ENCODE measurements around the gene SLC10A1.

The SLC10A1 gene

DNA sequence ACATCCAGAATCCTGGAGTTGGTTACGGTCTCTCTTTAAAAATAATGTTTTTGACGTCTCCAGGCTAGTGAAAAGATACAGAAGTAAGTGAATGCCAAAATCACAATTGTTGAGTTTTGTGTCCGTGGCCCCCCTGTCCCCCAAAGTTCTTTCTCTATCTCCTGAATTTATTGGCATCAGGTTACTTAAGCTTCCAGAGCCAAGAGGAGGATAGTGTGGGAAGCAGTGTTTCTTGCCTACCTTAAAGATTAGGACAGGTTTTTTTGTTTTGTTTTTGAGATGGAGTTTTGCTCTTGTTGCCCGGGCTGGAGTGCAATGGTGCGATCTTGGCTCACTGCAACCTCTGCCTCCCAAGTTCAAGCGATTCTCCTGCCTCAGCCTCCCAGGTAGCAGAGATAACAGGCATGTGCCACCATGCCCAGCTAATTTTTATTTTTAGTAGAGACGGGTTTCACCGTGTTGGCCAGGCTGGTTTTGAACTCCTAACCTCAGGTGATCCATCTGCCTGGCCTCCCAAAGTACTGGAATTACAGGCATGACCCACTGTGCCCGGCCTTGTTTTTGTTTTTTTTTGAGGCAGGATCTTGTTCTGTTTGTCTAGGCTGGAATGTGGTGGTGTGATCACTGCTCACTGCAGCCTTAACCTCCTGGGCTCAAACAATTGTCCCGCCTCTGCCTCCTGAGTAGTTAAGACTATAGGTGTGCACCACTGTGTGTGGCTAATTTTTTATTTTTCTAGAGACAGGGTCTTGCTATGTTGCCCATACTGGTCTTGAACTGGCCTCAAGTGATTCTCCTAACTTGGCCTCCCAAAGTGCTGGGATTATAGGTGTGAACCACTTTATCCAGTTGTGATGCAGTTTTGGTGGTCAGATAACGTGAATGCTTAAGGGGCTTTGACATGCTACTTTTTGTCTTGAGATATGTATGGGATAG lies 24.7 kb downstream of the SLC10A1 start:
- Histone ChIP-seq H3K36me3 (peaks cover 87% of the 10 kb centered on the region), H3K27me3 (no peaks in the 10 kb centered on the region), H3K9me3 (no peaks in the 10 kb centered on the region), H3K4me1 (no peaks in the 10 kb centered on the region), H3K4me3 (ENCODE audit: low read depth, low read length) (no peak overlapping the region)
- DNase-seq = no peak
- TF ChIP-seq, protein P1, sequence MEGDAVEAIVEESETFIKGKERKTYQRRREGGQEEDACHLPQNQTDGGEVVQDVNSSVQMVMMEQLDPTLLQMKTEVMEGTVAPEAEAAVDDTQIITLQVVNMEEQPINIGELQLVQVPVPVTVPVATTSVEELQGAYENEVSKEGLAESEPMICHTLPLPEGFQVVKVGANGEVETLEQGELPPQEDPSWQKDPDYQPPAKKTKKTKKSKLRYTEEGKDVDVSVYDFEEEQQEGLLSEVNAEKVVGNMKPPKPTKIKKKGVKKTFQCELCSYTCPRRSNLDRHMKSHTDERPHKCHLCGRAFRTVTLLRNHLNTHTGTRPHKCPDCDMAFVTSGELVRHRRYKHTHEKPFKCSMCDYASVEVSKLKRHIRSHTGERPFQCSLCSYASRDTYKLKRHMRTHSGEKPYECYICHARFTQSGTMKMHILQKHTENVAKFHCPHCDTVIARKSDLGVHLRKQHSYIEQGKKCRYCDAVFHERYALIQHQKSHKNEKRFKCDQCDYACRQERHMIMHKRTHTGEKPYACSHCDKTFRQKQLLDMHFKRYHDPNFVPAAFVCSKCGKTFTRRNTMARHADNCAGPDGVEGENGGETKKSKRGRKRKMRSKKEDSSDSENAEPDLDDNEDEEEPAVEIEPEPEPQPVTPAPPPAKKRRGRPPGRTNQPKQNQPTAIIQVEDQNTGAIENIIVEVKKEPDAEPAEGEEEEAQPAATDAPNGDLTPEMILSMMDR (IDR thresholded peaks at IDR 0.05; ENCODE audit: low read depth, low read length) = no peak

DNA sequence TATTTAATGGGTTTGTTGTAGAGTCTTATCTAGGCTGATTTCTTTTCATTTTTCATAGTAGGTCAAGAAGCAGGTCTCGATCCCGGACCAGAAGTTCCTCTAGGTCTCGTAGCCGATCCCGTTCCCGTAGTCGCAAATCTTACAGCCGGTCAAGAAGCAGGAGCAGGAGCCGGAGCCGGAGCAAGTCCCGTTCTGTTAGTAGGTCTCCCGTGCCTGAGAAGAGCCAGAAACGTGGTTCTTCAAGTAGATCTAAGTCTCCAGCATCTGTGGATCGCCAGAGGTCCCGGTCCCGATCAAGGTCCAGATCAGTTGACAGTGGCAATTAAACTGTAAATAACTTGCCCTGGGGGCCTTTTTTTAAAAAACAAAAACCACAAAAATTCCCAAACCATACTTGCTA lies 25.9 kb downstream of the SLC10A1 start:
- no peak overlapping the region for H3K4me3 ChIP-seq (ENCODE audit: low read depth, low read length)
- peaks cover 85% of the 10 kb centered on the region for H3K36me3 ChIP-seq

DNA sequence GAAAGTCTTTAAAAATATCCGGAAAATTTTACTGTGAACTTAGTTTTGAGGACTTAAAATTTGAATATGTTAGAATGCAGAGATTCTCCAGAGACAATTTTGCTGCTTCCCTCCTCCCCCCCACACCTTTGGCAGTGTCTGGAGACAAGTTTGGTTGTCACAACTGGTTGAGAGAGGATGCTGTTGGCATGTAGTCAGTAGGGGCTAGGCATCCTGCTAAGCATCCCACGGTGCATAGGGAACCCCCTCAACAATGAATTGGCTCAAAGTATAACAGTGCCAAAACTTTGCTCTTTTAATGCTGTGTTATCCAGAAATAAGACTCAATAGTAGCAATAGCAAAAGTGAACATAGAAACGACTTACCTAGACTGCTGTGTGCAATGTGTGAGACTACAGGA lies 26.5 kb downstream of the SLC10A1 start:
- no peaks in the 10 kb centered on the region for H3K27me3 ChIP-seq
- peaks cover 79% of the 10 kb centered on the region for H3K36me3 ChIP-seq
- no peaks in the 10 kb centered on the region for H3K4me1 ChIP-seq
- H3K4me3 ChIP-seq (ENCODE audit: low read depth, low read length) = no peak overlapping the region
- TF ChIP-seq, protein P1 (IDR thresholded peaks at IDR 0.05; ENCODE audit: low read depth, low read length) = no peak
- DNase-seq = no peak
- H3K9me3 ChIP-seq = no peaks in the 10 kb centered on the region

More for the DNA sequence above, 25.9 kb downstream of the SLC10A1 start:
- no peak for DNase-seq
- Histone ChIP-seq H3K4me1 (no peaks in the 10 kb centered on the region), H3K27me3 (no peaks in the 10 kb centered on the region), H3K9me3 (no peaks in the 10 kb centered on the region)
- TF ChIP-seq, protein P1 (IDR thresholded peaks at IDR 0.05; ENCODE audit: low read depth, low read length) = no peak

DNA sequence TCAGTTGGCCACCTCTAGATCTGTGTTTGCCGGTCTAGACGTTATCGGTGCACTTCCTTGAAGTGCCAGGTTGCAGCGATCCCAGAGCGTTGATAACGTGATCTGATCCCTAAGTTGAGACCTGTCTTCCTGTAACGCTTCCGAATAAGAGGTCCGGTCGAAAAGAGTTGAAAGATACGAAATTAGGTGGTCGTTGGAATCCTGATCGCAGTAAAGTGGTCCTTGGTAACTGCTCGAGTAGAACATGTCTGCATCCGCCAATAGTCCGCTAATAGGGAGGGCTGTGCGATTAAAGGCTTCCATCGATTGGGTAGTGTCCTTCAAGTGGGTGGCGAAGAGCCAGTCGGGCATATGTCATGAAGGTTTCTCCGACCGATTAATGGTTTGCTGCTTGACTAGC lies 27.4 kb downstream of the SLC10A1 start:
- no peaks in the 10 kb centered on the region for H3K4me1 ChIP-seq
- no peaks in the 10 kb centered on the region for H3K9me3 ChIP-seq
- TF ChIP-seq, protein P1 (IDR thresholded peaks at IDR 0.05; ENCODE audit: low read depth, low read length) = no peak
- H3K27me3 ChIP-seq = no peaks in the 10 kb centered on the region
- peaks cover 71% of the 10 kb centered on the region for H3K36me3 ChIP-seq
- DNase-seq = no peak
- H3K4me3 ChIP-seq (ENCODE audit: low read depth, low read length) = no peak overlapping the region

DNA sequence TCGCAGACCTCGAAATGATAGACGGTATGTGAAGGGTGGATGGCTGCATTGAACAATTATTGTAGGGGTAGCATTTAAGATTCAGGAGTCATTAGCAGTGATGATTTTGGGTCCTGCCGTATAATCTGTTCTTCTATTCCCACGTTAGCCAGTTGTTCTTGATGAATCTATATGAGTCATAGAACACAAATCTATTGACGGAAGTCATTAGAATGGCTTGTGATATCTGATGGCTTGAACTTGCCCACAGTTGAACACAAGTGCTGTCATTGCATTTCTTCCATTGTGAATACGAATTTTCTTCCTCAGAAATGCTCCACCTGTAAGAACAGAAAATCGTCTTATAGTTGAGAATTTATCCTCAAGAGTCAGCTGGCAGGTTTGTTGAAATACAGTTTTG lies 28.2 kb downstream of the SLC10A1 start:
- TF ChIP-seq, protein P1 (IDR thresholded peaks at IDR 0.05; ENCODE audit: low read depth, low read length) = no peak
- Histone ChIP-seq H3K36me3 (peaks cover 65% of the 10 kb centered on the region), H3K4me3 (ENCODE audit: low read depth, low read length) (peak overlapping the region; percentile 100), H3K27me3 (no peaks in the 10 kb centered on the region), H3K4me1 (no peaks in the 10 kb centered on the region), H3K9me3 (no peaks in the 10 kb centered on the region)
- DNase-seq = no peak

DNA sequence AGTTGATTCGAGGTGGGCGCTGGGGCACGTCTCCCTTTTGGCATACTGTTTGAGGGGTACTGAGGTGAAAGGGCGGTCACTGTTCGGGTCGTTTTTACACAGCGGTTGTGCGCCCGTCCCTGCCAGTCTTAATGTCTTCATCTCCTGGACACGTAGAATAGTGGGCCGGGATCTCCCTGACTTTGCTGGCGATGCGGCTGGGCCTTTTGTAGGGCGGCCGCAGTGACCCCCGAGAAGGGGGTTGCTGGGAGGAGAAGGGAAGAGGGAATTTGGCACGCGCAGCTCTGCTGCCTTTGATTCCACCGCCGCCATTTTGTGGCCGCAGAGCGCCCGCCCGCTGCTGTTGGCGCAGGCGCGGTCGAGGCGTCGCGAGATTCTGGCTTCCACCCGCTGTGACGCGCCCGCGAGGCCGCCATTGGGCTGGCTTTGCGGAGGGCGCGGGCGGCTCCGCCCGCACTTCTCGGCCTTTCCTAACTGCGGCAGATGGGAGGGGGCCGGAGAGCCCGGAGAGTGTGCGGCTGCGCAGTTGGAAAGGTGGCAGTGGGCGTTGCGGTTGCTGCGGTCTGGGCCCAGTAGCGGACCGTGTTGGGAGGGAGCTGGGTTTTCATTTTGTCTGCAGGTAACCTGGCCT lies 29.6 kb downstream of the SLC10A1 start:
- no peaks in the 10 kb centered on the region for H3K9me3 ChIP-seq
- TF ChIP-seq, protein P1 (IDR thresholded peaks at IDR 0.05; ENCODE audit: low read depth, low read length) = no peak
- peaks cover 52% of the 10 kb centered on the region for H3K36me3 ChIP-seq
- DNase-seq = peak; percentile 96
- H3K4me1 ChIP-seq = no peaks in the 10 kb centered on the region
- H3K4me3 ChIP-seq (ENCODE audit: low read depth, low read length) = peak overlapping the region; percentile 100
- no peaks in the 10 kb centered on the region for H3K27me3 ChIP-seq
